GM19238 (cell line): ENCODE results near the gene BLNK.

Experiments used
- DNase-seq: peaks from one replicate; pipeline ENCODE4 v3.0.0; 2011; ENCODE audit warnings: low spot score; ENCODE audit not compliant: insufficient read length

The BLNK gene

GRCh38 chr10:96261930-96262329, 9.4 kb downstream of the BLNK start:
- DNase-seq, result no peak

GRCh38 chr10:96261132-96261531, 10.2 kb downstream of the BLNK start:
- DNase-seq, result no peak

DNA sequence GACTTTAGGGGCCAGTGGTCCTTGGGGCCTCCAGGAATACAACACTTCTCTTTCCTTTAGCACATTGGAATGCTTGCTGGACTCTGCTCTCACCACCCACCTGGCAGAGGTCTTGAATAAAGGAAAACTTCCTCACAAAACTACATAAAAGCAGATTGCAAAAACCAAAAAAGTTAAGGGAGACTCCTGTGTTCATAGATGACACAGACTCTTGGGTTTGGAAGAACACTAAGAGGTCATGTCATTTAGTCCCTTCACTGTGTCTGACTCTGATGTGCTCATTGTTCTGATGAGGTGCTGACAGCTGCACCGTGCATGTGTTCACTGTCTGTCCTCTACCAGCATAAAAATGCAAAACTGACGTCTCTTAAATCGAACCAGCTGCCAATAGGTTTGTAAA, 11.4 kb downstream of the BLNK start:
- DNase-seq, result no peak

GRCh38 chr10:96259150-96259549, 12.2 kb downstream of the BLNK start:
- DNase-seq, result no peak

- no peak for DNase-seq
These were observed 13.4 kb downstream of the BLNK start for GRCh38 chr10:96257944-96258343.

DNA sequence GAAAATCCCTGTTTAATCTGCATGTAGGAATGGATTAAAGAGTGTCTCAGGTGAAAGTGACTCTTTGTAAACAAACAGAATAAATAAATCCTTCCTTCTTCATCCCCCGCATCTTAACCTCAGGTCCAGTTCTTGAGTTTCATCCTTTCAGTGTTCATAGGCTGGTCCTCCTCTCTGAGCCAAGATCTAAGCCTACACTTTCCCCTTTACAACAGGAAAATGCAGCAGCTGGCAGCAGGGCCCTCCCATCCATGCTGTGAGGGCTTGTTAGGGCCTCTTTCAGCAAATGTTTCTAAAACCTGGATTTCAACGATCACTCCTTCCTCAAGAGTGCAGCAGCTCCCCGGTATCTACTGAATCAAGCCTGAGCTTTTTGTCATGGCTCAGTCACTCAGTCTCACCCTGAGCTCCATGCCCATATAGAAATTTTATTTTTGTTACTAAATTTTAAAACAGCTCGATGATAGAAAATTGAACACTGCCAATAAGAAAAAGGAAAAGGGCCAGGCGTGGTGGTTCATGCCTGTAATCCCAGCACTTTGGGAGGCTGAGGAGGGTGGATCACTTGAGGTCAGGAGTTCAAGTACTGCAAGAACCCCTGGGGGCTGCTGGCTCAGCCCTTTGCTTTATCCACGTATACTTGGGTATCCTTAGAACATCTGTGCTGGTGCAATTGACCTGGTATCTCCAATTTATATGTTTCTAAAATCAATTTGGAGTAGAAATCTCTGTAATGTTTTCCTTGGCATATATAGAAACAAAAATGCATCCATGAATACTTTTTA, 15.6 kb downstream of the BLNK start:
- no peak for DNase-seq

DNA sequence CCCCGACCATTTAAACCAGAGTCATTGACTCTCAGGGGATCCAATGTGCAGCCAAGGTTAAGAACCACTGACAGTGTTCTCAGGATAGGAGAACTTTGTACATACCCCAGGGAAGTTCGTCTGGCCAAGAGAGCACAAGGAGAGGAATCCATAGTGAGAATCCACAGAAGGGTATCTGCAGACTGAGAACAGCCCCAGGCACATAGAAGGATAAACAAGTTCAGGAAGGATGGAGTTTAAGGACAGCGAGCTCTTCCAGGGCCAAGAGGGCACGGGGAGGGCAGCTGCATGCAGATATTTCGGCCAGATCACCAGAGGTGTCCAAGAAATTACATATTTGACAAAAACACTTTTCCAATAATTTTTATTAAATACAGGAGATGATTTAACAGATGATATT, 16.4 kb downstream of the BLNK start:
- no peak for DNase-seq

- no peak for DNase-seq
These were observed 18.6 kb downstream of the BLNK start for GRCh38 chr10:96252730-96253129.

GRCh38 chr10:96250349-96250748, 21.0 kb downstream of the BLNK start:
- DNase-seq, result no peak

DNA sequence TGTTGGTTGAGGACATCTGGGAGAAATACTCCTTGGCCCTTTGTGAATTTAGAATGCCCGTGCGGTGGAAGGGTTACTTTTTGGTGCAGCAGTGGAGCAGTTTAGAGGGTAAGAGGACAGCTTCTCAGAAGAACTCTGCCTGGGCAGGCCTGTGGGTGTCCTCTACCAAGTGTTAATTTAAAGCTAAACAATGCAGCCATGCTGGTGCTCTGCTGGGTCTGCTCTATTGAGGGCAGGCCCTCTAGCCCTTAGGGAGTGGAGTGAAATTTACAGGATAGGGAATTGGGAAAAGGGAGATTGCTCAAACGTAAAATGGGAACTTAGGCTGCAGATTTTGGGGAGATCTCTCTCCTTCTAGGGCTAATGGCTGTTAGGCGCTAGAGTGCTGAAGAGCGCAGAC, 22.1 kb downstream of the BLNK start:
- DNase-seq, result no peak

- DNase-seq, result peak; percentile 44
These were observed 27.0 kb downstream of the BLNK start for GRCh38 chr10:96244354-96244753.

DNA sequence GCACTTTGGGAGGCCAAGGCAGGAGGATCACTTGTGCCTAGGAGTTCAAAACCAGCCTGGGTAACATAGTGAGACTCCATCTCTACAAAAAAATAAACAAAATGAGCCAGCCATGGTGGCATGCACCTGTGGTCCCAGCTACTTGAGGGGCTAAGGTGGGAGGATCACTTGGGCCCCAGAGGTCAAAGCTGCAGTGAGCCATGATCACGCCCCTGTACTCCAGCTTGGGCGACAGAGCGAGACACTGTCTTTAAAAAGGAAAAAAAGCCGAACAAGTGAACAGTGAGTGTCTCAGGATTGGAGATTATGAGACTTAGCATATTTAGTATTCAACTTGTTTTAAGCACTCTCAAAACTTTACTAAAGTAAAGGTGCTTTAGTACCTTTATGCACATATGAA, 28.1 kb downstream of the BLNK start:
- no peak for DNase-seq

DNA sequence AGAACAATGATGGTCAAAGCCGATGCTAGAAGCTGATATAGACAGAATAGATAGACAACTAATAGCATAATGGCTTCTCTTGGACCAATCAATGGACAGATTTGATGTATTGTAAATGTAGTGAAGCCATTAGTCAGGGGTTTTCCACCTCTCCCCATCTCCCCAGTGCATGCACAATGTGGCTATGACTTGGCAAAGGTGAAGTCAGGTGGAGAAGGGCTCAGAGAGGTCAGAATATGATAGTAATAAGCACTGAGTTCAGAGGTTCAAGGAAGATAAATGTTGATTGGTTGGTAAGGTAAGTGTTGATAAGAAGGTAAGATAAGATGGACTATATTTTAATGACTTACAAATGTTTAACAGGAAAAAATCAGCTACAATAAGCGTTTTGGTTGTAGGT, 28.5 kb downstream of the BLNK start:
- DNase-seq, result no peak

DNA sequence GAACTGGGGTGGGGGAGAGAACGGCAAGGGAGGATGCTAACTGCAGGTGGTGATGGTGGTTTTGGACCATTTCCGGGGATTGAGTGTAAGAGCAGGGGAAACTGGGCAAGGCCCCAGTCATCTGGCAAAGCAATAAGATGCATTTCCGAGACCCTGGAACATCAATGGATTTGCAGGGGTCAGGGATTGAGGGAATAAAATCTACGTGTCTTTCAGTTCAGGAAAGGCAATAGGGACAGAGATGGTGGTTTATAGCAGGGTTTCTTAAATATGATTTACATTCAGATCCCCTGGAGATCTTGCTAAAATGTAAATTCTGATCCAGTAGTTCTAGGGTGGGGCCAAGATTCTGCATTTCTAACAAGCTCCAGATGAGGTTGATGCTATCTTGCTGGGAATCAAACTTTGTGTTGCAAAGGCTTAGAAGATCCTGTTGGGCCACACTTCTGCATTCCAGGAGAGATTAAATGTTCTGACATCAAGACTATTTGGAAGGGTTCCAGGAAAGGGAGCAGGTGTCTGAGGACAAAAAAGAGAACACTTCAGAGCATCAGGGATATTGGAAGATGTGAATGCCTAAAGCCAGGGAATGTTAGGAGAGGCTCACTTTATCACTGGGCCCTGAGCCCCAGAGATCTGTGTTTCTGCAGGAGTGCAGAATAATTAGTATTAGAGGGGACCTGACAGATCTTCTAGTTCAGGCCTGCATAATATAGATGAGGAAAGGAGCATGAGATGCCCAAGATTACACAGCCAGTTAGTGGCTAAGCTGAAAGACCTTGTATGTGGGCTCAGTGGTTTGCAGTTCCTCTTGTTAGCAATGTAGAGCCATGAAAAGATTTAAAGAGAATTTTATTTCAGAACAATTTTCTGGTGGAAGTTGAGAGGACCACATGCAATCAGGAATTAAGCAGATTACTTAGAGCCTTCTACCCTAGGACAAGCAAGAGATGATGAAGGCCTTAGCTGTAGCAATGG, 32.4 kb downstream of the BLNK start:
- DNase-seq, result no peak

DNA sequence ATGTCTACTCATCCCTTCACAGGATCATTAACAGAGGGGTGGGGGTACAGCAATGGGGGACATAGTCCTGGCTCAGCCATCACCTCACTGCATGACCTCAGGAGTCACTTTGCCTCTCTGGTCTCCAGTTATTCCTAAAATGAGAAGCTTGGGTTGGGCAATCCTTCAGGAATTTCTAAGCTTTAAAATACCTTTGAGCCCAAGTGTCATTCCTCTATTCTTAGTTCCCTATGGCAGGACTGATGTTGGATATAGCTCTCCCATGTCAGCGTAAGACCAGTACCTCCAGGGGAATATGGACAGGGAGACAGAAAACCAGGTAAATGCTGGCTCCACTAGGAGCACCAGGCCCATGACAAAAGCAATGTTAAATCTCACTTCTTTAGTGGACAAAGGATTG, 34.5 kb downstream of the BLNK start:
- no peak for DNase-seq

- no peak for DNase-seq
These were observed 35.3 kb downstream of the BLNK start for GRCh38 chr10:96236090-96236478.

GRCh38 chr10:96235326-96236089, 35.9 kb downstream of the BLNK start:
- DNase-seq, result no peak

DNA sequence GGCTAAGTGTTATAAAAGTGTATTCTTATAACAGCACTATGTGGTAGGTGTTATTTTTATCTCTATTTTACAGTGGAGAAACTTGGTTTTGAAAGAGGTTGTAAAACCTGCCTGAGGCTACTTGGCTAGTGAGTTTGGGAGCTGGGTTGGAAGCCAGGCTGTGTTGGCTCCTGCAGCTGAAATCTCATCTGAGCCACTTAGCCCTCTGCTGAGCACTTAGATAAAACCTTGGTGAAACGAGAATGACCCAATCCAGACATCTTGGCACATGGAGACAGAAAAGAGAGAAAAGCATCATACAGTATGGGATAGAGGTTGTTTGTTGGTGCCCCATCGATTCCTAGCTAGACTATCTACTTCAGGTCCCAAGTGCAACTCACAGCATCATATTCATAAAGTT, 37.4 kb downstream of the BLNK start:
- no peak for DNase-seq

DNA sequence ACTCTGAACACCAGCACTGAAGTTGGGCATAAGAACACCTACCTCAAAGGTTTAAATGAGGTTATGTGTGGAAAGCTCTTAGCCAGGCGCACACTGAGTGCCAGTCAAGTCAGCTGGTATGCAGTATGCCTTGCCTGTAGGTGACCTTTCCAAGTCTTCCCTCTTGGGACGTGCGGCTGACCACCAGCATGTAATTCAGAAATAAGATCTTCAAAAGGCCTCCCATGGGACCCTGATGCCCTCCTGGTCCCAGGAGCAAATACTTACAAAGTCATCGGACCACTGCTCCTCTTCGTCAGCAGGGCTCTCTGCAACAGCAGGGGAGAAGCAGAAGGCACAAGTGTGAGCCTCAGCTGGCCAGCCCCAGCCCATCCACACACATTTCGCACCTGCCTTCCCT, 40.8 kb downstream of the BLNK start:
- no peak for DNase-seq

- DNase-seq, result peak; percentile 56
These were observed 41.8 kb downstream of the BLNK start for GRCh38 chr10:96229568-96230030.

DNA sequence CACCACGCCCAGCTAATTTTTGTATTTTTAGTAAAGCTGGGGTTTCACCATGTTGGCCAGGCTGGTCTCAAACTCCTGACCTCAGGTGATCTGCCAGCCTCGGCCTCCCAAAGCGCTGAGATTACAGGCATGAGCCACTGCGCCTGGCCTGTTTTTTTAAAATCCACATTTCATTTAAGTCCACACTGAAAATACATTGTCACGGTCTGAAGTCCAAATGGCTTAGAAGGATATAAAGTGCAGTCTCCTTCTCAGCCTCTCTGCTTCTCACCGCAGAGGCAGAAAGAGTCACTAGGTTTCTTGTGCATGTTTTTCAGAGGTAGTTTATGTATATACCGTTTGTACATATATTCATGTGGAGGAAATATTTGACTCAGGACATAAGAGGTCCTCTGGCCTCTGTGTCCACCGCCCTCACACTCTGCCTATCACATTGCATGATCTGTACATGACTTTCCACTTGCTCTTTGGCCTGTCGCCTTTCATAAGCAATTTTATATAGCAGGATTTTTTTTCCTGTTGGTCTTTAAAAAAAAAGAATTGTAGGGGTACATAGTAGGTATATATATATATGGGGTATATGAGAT, 42.9 kb downstream of the BLNK start:
- DNase-seq, result no peak
